Mammary epithelial cell (primary cell): ENCODE results near the gene THEM4.

Source experiments
- CTCF ChIP-seq, 2 donors: IDR thresholded peaks in 1 of 2; conservative IDR thresholded peaks in 1 of 2; 2 replicates each; pipeline ENCODE4 v1.5.1; 2011 to 2012; ENCODE audit warnings: inconsistent platforms in 2 of 2, low read length in 2 of 2, mild to moderate bottlenecking in 2 of 2, control low read depth in 1 of 2, low read depth in 1 of 2; ENCODE audit not compliant: insufficient read depth in 1 of 2; ENCODE audit errors: extremely low read depth in 1 of 2
- EZH2 ChIP-seq: IDR thresholded peaks from 2 replicates; pipeline ENCODE4 v1.6.1; 2012; ENCODE audit warnings: low read length, inconsistent platforms, borderline replicate concordance

- TF ChIP-seq CTCF (conservative IDR thresholded peaks at IDR 0.05 in 1 of 2, IDR thresholded peaks at IDR 0.05 in 1 of 2; ENCODE audit: extremely low read depth in 1 of 2, insufficient read depth in 1 of 2, low read depth in 1 of 2, low read length in 2 of 2) (no peak), EZH2 (no peak)
These were observed 48.7 kb downstream of the THEM4 start for GRCh38 chr1:151860504-151861187.
